NCI-H1436 (cell line): ENCODE measurements around the gene HEATR1.
"Not testable (repeated sequence)": the region's sequence is repeated elsewhere in the genome, so short reads cannot be mapped to it uniquely, and the experiment has no call there.

ENCODE experiments used
- DNase-seq: peaks from one replicate; lab custom pipeline; 2025; lab: John Stamatoyannopoulos, UW

Gene HEATR1

DNA sequence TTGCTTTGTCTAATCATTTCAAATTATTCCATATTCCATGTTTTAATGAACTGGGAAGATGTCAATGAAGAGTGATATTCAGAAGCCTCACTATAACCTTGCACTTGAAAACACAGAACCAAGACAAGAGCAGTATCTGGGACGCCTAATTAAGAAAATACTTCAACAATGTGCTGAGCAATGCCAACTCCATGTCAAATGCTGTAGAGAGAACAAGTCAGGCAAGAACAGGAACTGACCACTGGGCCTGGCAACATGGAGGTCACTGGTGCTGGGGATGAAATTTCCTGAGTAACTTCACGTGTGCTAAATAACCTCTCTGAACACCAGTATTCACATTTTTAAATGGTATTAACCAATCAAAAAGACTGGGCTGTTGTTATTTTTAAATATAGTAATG, 22.8 kb downstream of the HEATR1 start:
- no peak for DNase-seq

DNA sequence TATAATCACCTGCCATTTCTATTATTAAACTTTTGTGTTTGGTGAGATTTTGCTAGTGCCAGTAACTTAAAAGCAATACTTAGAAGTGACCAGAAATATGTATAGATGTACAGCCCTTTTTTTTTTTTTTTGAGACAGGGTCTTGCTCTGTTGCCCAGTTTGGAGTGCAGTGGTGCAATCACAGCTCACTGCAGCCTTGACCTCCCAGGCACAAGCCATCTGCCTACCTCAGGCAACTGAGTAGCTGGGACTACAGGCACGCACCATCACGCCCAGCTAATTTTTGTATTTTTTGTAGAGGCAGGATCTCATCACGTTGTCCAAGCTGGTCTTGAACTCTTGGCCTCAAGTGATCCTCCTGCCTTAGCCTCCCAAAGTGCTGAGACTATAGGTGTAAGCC, 23.9 kb downstream of the HEATR1 start:
- not testable (repeated sequence) for DNase-seq

DNA sequence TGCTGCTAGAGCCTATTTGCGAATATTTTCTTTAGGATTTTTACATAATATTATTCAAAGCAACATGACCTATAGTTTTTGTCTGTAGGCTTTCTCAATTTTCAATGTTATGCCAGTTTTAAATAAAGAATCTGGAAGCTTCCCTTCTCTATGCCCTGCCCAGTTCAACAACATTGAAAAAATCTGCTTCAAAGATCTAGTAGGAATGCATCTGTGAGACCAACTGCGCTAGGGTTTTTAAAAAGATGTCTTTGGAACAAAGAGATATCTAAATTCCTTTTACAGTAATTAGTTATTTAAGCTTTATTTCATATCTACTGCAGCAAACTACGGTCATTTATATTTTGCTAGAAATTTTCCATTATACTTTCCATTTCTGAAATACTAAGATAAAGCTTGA, 25.7 kb downstream of the HEATR1 start:
- no peak for DNase-seq

DNA sequence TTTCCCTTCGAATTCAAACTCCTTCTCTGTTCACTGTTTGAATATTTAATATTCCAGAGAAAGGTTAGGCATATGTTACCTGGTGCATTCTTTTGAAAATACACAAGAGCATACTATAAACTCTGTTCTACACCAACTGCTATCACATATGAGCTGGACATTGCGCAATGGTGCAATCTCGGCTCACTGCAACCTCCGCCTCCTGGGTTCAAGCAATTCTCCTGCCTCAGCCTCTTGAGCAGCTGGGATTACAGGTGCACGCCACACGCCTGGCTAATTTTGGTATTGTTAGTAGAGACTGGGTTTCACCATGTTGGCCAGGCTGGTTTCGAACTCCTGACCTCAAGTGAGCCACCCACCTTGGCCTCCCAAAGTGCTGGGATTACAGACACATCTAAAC, 27.3 kb downstream of the HEATR1 start:
- DNase-seq, result not testable (repeated sequence)

DNA sequence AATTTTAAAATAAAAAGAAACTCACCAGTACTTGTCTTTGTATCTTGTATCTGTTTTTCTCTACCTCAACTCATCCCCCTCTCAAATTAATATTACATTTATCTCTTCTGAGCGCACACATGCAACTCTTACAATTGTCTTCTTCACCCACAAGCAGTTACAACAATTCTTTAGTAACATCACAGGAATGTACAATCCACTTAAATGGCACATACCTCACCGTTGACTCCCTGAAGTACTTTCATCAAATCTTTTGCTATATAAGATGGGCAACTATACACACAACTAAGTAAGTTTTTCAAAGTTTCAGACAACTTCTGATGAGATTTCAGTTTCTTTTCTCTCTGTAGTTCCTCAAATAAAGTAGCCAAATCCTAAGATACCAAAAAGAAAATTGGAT, 28.3 kb downstream of the HEATR1 start:
- DNase-seq, result no peak

DNA sequence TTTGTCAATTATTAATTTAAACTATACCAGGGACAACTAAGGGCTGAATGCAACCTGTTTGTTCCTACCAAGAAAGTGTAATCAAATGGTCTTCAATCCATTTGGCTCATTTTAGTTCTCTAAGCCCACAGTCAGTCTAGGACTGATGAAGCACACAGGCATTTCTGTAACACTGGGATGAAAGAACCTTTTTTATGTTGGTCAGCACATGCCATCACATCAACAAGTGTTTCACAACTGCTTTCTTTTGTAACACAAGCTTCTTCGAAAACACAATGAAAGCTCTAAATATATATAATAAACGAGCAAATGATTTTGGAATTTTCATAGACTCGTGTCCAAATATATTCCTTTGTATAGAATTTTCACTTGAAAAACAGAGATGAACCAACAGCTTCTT, 28.8 kb downstream of the HEATR1 start:
- no peak for DNase-seq

DNA sequence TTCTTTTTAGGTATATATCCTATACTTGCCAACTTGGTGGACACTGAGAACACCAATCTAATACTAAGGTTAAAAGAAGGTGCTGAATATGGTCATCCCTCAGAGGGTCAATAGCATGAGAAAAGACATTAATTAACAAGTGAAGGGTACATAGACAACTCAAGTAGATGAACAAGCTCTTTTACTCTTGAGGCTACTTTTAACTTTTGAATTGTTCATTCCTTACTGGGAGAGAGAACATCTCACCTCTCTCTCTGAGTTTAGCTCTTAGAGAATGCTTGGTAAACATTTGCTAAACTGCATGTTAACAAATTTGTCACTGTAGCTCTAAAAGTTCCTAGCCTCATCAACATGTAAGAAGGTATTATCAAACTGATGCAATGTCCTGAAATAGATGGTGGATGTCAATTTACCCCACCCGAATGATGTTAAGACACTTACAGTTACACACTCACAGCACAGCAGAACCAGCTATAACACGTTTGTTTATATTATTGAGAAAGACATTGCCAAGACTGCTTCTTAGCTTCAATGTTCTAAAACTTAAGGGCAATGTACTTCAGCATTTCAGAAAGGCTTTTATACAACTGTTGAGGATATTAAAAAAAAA, 35.9 kb downstream of the HEATR1 start:
- DNase-seq, result no peak

DNA sequence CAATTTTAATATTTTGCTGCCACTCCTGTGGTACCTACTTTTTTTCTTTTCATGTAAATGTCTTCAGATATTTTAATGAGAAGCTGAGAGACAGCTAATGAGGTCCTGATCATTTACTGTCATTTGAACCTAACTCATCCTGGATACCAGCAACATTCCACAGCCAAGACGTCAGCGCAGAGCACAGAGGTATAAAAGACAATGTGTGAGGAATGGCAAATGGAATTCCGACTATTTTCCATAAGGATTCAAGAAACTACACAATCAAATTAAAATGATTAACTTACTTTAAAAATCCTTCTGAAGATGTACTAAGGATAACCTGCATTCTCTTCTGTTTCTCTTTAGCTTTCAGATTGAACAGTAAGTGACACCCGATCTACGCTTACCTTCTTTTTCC, 38.8 kb downstream of the HEATR1 start:
- no peak for DNase-seq

DNA sequence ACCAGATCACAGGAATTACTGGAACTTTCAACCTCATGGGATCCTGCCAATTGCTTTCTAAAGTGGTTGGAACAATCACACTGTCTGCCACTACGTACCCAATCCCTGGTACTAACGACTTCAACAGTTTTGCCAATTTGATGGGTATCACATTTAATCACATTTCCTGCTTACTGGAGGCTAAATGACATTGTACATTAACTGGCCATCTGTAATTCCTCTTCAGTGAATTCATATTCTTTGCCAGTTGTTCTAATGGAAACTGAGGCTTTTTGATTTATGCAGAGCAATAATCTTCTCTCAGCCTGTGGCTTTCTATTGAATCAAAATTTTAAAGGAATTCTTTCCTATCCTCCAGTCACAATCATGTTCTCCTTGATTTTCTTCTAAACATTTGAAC, 42.3 kb downstream of the HEATR1 start:
- DNase-seq, result no peak

DNA sequence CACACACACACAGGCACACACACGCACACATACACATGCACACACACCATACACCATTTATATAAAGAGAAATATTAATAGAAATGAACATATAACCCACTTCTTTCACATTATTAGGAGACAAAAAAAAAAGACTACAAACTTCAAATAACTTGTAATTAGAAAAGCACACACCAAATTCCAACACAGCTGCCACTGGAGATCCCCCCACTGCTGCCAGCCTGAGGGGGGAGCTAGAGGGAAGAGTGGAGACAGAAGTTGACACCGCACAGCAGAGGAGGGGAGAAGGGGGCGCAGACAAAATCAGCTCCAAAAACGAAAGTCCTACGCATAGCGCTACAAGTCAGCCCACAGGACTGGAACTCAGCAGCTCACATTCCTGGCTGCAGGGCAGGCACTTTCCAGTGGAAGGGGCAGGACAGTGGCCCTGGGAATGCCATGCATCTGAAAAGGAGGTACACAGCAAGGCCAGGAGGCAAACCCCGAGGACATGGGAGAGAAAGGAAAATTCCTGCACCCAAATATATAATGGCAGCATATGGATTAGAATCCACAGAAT, 44.0 kb downstream of the HEATR1 start:
- DNase-seq, result no peak

DNA sequence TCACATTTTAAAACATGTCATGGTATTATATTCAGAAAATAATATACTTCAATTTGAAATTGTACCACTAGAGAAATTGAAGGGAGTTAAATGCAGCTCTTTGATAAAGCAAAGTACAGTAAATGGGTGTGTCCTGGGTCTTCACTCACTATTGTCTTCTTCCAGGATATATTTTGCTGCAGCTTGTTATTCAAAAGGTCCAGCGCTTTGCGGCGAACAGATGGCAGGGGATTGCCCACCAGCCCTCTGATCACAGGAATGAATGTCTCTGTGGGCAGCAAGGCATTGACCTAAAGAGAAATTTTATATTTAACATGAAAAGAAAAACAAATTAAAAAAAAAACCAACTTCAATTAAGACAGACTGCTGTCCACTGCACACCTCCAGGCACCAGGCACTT, 45.5 kb downstream of the HEATR1 start:
- DNase-seq, result no peak

DNA sequence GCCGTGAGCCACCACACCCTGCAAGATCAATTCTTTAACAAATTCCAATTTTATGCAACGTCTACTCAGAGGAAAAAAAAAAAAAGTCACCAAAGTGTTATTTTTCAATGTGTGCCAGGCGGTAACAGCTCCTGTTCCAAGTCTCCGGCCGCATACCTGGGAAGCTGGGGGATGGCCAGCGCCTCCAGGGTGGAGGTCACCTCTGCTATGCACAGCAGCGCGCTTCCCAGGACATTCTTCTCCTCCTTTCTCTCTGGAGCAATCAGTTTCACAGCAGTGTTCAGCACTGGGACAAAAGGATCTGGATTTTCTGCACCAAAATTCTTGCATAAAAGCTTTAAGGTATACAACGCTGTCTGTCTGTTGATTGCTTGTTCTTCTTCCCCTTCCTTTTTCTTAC, 46.2 kb downstream of the HEATR1 start:
- DNase-seq, result no peak

DNA sequence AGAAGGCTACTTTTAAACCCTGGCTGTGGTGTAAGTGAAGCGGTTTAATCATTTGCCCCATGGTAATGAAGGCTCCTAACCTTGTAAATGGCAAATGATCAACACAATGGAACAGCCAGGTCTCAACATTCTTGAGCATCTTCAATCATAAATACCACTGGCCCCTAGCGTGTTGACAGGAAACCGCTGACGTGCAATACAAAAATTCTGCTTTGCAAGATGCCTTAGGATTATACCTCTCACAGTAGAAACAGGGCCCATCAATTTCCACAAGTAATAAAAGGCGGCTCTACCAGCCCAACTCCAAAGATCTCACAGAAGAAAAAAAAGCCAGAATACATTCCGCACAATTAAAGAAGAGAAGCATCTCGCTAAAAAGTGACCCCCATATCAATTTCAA, 47.7 kb downstream of the HEATR1 start:
- no peak for DNase-seq

DNA sequence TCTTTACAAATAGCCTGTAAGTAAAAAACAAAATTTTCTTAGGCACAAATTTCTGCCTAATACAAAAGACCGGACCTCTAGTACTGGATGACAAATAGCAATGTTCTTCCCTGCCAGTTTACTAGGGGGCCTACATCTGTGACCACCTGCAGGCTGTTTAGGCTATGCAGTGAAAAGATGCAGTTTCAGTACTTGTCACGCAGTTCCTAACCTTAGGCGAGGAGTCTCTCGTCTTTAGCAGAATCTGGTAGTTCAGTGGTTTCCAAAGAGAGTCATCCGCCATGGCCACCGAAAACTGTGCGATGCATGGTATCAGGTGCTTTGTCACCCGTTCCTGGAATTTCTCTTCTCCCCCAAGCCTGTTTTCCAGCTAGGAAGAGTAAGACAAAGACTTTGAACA, 50.9 kb downstream of the HEATR1 start:
- no peak for DNase-seq

DNA sequence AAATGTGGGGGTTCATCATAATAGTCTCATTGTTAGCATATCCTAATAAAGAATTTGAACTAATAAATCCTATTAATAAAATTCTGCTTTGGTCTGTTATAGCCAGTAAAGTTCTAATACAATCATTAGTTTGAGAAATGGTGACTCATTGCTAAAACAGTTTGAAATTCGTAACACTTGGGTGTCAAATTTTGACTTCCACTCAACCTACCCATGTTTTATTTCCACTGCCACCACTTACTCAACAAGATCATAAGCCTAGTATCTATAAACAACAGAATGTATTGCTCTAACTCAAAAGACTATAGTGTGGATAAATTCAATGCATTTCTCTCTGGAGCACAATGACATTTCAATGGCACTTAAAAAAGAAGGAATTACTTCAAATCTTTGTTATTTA, 51.4 kb downstream of the HEATR1 start:
- DNase-seq, result no peak

DNA sequence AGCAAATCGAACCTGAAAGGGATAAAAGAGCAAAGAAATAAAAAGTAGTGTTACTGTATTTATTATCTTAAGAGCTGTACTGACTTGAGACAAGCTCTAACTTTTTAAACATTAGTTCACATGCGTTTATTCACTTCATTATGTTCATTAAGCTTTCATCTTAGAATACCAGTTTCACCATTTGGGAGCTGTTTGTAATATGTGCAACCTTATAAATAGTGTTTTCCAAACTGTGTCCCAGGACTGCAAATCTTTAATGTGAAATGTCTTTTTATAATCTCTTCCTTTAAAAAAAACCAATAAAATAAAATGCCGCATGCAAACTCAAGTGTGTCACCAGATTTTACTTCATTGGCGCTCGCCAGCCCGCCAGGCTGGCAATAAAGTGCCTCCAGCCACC, 52.2 kb downstream of the HEATR1 start:
- DNase-seq, result no peak

DNA sequence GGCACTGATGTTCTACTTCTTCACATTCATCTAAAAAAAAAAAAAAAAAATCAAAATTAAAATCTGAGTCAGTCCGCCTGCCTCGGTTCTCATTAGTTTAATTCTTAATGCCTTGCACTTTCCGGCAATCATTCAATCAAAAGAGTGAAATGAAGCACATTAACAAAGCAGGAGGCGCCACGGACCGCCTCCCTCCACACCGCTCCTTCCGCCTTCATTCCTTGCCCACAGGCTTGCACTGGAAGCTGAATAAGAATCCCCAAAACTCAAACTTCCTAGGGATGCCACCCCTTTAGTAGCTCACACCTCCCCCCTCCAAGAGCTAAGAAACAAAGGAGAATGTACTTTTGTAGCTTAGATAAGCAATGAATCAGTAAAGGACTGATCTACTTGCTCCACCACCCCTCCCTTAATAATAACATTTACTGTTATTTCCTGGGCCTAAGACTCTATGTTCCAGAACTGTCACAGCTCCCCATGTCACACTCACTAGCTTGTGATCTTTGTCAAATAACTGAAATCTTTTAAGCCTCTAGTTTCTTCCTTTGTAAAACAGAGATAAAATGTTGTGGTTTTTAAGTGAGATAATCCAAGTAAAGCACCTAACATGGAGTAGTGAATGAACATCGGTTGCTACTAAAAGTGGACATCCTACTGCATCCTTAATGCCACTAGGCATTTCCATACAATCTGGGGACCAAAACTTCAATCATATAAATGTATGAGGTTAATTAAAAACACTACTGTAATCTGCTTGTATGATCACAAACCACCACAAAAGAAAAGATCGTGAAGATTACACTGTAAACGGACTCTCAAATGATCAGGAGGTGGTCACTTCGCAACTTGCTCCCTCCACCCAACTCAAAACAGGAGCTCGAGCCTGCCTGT, 53.1 kb downstream of the HEATR1 start:
- no peak for DNase-seq

DNA sequence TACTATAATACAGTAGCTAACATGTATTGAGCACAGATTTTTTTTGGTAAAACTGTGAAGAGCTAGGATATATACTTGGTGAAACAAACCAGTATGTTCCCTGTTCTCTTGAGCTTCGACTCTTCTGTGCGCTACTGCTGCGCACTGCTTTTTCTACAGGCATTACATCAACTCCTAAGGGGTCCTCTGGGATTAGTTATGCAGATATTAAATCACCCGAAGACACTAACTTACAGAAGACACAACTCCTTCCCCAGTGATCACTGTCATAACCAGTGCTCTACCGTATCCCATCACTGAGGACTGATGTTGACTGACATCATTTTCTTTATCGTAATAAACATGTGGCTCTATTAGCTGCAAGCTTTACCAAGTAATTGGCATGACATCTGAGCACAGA, 55.9 kb downstream of the HEATR1 start:
- no peak for DNase-seq

DNA sequence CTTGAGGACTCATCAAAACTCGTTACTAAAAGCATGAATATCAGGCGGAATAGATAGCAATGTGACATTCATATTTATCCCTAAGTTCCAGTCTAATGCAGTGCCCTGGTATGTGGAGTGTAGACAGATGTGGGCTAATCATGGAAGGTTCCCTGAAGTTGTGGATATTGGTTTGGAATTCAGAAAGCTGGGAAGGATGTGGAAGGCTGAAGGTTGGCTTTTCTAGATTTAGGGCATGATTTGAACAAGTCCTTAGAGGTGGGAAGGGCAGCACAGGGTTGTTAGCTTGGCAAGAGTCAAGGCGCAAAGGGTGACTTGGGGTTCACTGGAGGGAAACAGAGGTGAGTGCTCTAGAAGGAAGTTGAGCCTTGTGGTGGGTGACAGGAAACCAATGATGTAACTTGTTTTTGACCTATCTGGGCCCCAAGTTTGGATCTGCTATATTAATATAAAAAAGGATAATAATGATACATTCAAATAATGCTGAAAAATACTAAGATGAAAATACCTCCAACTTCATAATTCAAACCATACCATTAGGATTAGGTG, 58.6 kb downstream of the HEATR1 start:
- no peak for DNase-seq

DNA sequence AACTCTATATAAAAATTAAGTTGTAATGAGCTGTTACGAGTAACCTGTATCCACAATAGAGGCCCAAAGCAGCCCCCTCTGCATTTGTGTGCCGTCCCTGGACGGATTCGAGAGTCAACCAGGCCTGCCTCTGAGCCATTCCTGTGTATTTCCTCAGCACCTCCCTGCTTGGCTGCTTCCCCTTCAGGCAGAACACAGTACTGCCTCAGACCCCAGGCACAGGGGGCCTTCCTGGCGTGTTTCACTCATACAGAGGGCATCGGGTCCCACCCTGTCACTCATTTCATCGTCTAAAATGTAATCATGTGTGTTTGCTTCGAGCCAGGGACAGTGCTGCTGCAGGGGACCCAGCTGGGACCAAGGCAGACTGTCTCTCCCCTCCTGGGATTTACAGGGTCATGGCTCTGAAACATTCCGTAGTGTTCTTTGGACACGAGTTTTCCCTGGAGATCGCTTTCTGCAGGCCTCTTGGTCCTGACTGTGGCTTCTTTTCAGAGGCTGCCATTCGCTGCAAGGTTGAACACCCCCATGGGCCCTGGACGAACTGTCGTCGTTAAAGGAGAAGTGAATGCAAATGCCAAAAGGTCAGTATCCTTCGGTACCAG, 61.1 kb downstream of the HEATR1 start:
- no peak for DNase-seq

DNA sequence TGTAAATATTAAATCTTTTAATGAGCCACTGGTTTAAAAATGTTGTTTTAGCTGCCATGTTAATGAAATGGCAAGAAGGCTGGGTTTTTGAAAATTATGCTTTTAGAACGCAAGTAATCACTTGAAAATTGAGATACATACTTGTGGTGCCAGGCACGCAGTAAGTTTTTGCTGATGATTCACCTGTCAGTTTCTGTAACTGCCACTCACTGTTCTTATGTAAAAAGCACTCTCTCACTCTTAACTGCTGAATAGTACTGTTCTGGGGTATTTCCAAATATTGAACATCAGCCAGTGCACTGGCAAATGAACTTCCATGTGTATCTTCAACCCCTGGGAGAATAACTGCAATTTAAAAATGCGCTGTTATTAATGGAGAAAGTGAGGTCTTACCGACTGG, 62.6 kb downstream of the HEATR1 start:
- no peak for DNase-seq

DNA sequence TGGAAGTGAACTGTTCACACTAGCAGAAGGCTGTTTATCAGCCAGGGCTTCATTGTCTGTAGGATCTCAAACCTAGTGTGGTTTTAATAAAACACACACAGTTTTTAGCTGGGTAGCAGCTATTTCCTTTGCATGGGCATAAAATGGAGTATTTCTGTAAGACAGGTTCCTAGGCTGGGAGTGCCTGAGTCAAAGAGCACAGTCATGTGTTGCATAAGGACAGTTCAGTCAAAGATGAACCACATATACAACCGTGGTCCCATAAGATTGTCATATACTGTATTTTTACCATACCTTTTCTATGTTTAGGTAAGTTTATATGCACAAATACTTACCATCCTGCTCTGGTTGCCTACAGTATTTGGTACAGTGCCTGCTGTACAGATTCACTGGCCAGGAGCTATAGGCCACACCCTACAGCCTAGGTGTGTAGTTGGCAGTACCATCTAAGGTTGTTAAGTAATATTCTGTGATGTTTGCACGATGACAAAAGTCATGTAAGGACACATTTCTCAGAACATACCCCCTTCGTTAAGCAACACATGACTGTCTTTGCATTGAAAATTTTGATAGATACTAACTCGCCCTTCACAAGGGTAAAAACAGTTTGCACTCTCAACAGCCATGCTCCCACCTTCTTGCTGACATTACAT, 63.4 kb downstream of the HEATR1 start:
- DNase-seq, result no peak
